SK-N-SH treated with all-trans-retinoic acid at 6 μM for 48 hours (cell line): Measurements from ENCODE around the gene PDE1C.

Source experiments
- ATAC-seq: fragments of 200-7000 bp; cut with Tn5 transposase; 3 replicates; pipeline ENCODE4 v1.9.1; 2020; ENCODE audit warnings: mild to moderate bottlenecking, moderate library complexity
- ARNTL ChIP-seq: fragments of 450-650 bp; formaldehyde crosslinking; IDR thresholded peaks from 2 replicates; pipeline ENCODE4 v1.5.0; 2020; ENCODE audit warnings: low read depth, mild to moderate bottlenecking, moderate library complexity, borderline replicate concordance
- BACH2 ChIP-seq: fragments of 250-450 bp; sonication (Bioruptor Pico); IDR thresholded peaks from 2 replicates; pipeline ENCODE4 v1.9.0; 2021; ENCODE audit warnings: mild to moderate bottlenecking, borderline replicate concordance
- CSDC2 ChIP-seq: fragments of 250-450 bp; sonication (Bioruptor Pico); IDR thresholded peaks from 2 replicates; pipeline ENCODE4 v1.5.0; 2020; ENCODE audit warnings: mild to moderate bottlenecking, moderate library complexity
- ESRRG ChIP-seq: fragments of 250-450 bp; sonication (Bioruptor Pico); IDR thresholded peaks from 2 replicates; pipeline ENCODE4 v1.6.1; 2021; ENCODE audit warnings: mild to moderate bottlenecking
- ISL1 ChIP-seq: fragments of 250-450 bp; sonication (Bioruptor Pico); IDR thresholded peaks from 2 replicates; pipeline ENCODE4 v2.1.2; 2022; ENCODE audit warnings: mild to moderate bottlenecking, moderate library complexity
- OSR1 ChIP-seq: fragments of 250-450 bp; sonication (Bioruptor Pico); IDR thresholded peaks from 2 replicates; pipeline ENCODE4 v1.8.0; 2022; ENCODE audit warnings: moderate library complexity, mild to moderate bottlenecking, inconsistent platforms
- PPARA ChIP-seq: fragments of 250-450 bp; sonication (Bioruptor Pico); IDR thresholded peaks from 2 replicates; pipeline ENCODE4 v1.5.0; 2020; ENCODE audit warnings: mild to moderate bottlenecking, borderline replicate concordance
- RARB ChIP-seq: fragments of 250-450 bp; sonication (Bioruptor Pico); IDR thresholded peaks from 2 replicates; pipeline ENCODE4 v1.8.0; 2021; ENCODE audit warnings: mild to moderate bottlenecking, moderate library complexity
- SNAI2 ChIP-seq: fragments of 250-450 bp; sonication (Bioruptor Pico); IDR thresholded peaks from 2 replicates; pipeline ENCODE4 v1.5.0; 2020; ENCODE audit warnings: mild to moderate bottlenecking, moderate library complexity
- TCF4 ChIP-seq: fragments of 250-450 bp; sonication (Bioruptor Pico); IDR thresholded peaks from 2 replicates; pipeline ENCODE4 v1.8.0; 2021; ENCODE audit warnings: mild to moderate bottlenecking, moderate library complexity, borderline replicate concordance
- TOX ChIP-seq: fragments of 250-450 bp; sonication (Bioruptor Pico); IDR thresholded peaks from 2 replicates; pipeline ENCODE4 v1.8.0; 2021; ENCODE audit warnings: mild to moderate bottlenecking, moderate library complexity, borderline replicate concordance
- ZC3H10 ChIP-seq: fragments of 250-450 bp; sonication (Bioruptor Pico); IDR thresholded peaks from 2 replicates; pipeline ENCODE4 v1.5.1; 2021; ENCODE audit warnings: mild to moderate bottlenecking, moderate library complexity
- ZFP3 ChIP-seq: fragments of 250-450 bp; sonication (Bioruptor Pico); IDR thresholded peaks from 2 replicates; pipeline ENCODE4 v1.5.0; 2020; ENCODE audit warnings: mild to moderate bottlenecking, moderate library complexity
- ZFP30 ChIP-seq: fragments of 450-650 bp; formaldehyde crosslinking; IDR thresholded peaks from 2 replicates; pipeline ENCODE4 v1.5.0; 2022; ENCODE audit warnings: mild to moderate bottlenecking, moderate library complexity
- ZNF565 ChIP-seq: fragments of 450-650 bp; formaldehyde crosslinking; conservative IDR thresholded peaks from 2 replicates; pipeline ENCODE4 v1.5.0; 2020; ENCODE audit warnings: low read depth, mild to moderate bottlenecking, moderate library complexity
- ZNF70 ChIP-seq: fragments of 450-650 bp; formaldehyde crosslinking; IDR thresholded peaks from 2 replicates; pipeline ENCODE4 v1.5.0; 2020; ENCODE audit warnings: mild to moderate bottlenecking, moderate library complexity
- ZNF8 ChIP-seq: fragments of 450-650 bp; formaldehyde crosslinking; IDR thresholded peaks from 2 replicates; pipeline ENCODE4 v1.5.0; 2020; ENCODE audit warnings: mild to moderate bottlenecking, moderate library complexity
- TF ChIP-seq, protein P1 (sequence below): fragments of 250-450 bp; sonication (Bioruptor Pico); IDR thresholded peaks from 2 replicates; pipeline ENCODE4 v1.5.0; 2020; ENCODE audit warnings: mild to moderate bottlenecking, moderate library complexity
- TF ChIP-seq, protein P2 (sequence below): fragments of 250-450 bp; sonication (Bioruptor Pico); IDR thresholded peaks from 2 replicates; pipeline ENCODE4 v1.8.0; 2020; ENCODE audit warnings: mild to moderate bottlenecking, moderate library complexity, borderline replicate concordance
- TF ChIP-seq, protein P3 (sequence below): fragments of 250-450 bp; sonication (Bioruptor Pico); IDR thresholded peaks from 2 replicates; pipeline ENCODE4 v1.8.0; 2021; ENCODE audit warnings: low read depth, mild to moderate bottlenecking, moderate library complexity, borderline replicate concordance
- TF ChIP-seq, protein P4 (sequence below): fragments of 250-450 bp; sonication (Bioruptor Pico); IDR thresholded peaks from 2 replicates; pipeline ENCODE4 v1.5.1; 2021; ENCODE audit warnings: mild to moderate bottlenecking, moderate library complexity

PDE1C gene

DNA sequence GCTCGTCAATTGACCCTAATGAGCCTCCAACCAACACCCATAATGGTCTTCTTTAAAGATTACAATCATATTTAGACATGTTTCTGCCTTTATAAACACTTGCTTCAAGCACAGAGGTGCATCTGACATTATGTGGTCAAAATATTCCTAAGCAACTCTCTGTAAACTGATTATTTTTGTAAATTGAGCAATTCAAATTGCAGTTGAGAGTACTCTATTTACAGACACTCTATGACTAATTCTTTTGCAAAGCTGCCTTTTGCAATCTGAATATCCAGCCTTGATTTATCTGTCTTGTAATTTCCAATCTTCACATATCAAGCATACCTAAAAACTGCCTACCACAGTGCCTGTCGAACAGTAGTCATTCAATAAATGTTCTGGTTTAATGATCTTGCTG is 112.0 kb downstream of the PDE1C start (continued):
- TF ChIP-seq CSDC2 (CRISPR knock-in tag), result no peak
- TF ChIP-seq, protein P1, sequence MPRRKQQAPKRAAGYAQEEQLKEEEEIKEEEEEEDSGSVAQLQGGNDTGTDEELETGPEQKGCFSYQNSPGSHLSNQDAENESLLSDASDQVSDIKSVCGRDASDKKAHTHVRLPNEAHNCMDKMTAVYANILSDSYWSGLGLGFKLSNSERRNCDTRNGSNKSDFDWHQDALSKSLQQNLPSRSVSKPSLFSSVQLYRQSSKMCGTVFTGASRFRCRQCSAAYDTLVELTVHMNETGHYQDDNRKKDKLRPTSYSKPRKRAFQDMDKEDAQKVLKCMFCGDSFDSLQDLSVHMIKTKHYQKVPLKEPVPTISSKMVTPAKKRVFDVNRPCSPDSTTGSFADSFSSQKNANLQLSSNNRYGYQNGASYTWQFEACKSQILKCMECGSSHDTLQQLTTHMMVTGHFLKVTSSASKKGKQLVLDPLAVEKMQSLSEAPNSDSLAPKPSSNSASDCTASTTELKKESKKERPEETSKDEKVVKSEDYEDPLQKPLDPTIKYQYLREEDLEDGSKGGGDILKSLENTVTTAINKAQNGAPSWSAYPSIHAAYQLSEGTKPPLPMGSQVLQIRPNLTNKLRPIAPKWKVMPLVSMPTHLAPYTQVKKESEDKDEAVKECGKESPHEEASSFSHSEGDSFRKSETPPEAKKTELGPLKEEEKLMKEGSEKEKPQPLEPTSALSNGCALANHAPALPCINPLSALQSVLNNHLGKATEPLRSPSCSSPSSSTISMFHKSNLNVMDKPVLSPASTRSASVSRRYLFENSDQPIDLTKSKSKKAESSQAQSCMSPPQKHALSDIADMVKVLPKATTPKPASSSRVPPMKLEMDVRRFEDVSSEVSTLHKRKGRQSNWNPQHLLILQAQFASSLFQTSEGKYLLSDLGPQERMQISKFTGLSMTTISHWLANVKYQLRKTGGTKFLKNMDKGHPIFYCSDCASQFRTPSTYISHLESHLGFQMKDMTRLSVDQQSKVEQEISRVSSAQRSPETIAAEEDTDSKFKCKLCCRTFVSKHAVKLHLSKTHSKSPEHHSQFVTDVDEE (CRISPR knock-in tag), result no peak

DNA sequence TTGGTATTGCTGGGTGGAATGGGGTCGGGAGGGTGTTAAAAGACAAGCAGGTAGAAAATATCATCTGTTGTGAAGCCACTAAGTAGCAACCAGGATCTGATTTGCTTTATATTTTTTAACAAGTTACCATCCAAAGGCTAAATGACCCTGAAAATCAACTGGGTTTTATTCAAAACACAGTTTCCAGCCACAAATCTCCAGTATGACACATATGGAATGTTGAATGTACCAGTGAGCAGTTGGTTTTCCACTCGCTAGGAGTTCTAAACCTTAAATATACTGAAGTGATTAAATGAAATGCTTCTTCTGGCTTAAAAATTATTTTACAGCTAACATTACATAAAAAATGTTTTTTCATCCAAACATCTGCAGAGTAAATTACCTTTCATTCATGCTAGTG is 112.5 kb downstream of the PDE1C start:
- TF ChIP-seq ZNF565 (CRISPR knock-in tag), result no peak
- TF ChIP-seq RARB, result no peak
- no peak for TF ChIP-seq CSDC2 (CRISPR knock-in tag)
- TF ChIP-seq, protein P2, sequence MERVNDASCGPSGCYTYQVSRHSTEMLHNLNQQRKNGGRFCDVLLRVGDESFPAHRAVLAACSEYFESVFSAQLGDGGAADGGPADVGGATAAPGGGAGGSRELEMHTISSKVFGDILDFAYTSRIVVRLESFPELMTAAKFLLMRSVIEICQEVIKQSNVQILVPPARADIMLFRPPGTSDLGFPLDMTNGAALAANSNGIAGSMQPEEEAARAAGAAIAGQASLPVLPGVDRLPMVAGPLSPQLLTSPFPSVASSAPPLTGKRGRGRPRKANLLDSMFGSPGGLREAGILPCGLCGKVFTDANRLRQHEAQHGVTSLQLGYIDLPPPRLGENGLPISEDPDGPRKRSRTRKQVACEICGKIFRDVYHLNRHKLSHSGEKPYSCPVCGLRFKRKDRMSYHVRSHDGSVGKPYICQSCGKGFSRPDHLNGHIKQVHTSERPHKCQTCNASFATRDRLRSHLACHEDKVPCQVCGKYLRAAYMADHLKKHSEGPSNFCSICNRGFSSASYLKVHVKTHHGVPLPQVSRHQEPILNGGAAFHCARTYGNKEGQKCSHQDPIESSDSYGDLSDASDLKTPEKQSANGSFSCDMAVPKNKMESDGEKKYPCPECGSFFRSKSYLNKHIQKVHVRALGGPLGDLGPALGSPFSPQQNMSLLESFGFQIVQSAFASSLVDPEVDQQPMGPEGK (CRISPR knock-in tag), result no peak
- TF ChIP-seq ARNTL (CRISPR knock-in tag), result no peak
- no peak for TF ChIP-seq TOX (CRISPR knock-in tag)
- no peak for TF ChIP-seq ZNF8 (CRISPR knock-in tag)
- TF ChIP-seq, protein P3, sequence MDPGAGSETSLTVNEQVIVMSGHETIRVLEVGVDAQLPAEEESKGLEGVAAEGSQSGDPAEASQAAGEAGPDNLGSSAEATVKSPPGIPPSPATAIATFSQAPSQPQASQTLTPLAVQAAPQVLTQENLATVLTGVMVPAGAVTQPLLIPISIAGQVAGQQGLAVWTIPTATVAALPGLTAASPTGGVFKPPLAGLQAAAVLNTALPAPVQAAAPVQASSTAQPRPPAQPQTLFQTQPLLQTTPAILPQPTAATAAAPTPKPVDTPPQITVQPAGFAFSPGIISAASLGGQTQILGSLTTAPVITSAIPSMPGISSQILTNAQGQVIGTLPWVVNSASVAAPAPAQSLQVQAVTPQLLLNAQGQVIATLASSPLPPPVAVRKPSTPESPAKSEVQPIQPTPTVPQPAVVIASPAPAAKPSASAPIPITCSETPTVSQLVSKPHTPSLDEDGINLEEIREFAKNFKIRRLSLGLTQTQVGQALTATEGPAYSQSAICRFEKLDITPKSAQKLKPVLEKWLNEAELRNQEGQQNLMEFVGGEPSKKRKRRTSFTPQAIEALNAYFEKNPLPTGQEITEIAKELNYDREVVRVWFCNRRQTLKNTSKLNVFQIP (CRISPR knock-in tag), result no peak
- TF ChIP-seq ZC3H10 (CRISPR knock-in tag), result no peak
- no peak for TF ChIP-seq PPARA (CRISPR knock-in tag)
- TF ChIP-seq ISL1 (CRISPR knock-in tag), result no peak
- TF ChIP-seq ESRRG (CRISPR knock-in tag), result no peak
- TF ChIP-seq ZFP3 (CRISPR knock-in tag), result no peak
- no peak for TF ChIP-seq SNAI2 (CRISPR knock-in tag)
- no peak for TF ChIP-seq ZNF70
- no peak for ATAC-seq

DNA sequence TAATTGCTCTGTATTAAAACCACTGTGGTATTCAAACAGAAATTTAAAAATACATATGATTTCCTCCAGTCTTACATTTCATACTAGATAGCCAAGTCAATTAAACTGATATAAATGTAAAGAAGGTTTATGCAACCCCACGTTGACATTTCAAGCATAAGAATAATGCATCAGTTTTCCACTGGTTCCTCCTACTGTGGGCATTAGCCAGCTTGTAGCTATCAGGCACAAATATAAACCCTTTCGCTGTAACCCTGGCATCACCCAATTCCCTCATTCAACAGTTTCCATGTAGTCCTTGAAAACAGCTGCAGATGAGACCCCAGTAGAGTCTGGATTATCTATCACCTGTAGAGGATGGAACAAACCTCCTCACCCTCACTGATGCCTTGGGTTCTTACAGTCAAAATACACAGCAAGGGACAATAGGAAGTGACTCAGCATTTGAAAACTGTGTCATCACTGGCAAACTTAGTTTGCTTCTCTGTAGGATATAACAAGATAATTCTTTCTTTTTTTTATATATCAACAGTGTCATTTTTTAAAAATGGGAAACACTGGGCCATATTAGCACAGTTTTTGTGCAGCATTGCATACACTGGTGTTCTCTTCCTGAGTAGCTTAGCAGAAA is 113.0 kb downstream of the PDE1C start:
- peak; percentile 70 for ATAC-seq
- TF ChIP-seq, protein P3 (CRISPR knock-in tag), result no peak
- TF ChIP-seq, protein P2 (CRISPR knock-in tag), result no peak
- TF ChIP-seq, all 23 proteins: peak for 0

DNA sequence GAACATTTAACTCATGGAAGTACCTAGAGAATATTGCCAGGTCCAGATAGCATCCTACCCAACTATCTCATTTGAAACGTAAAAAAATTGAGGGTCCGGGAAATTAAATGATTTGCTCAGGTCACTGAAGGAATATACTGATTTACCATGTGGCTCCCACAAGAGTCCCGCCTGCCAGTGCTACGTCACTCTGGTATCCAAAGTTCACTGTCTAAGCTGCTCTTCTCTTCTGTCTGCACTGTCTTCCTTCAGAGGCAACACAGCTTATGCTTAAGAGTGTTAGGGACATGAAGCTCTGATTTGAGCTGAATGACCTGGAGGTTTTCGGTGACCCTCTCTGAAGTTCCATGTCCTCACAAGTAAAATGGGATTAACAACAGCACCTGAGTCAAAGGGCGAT is 114.6 kb downstream of the PDE1C start:
- no peak for ATAC-seq
- TF ChIP-seq OSR1 (no peak), ESRRG (CRISPR knock-in tag) (no peak), PPARA (CRISPR knock-in tag) (no peak), RARB (no peak), ZC3H10 (CRISPR knock-in tag) (no peak), ZFP30 (CRISPR knock-in tag) (no peak), TCF4 (no peak), BACH2 (CRISPR knock-in tag) (no peak), ZNF565 (CRISPR knock-in tag) (no peak)
- TF ChIP-seq, protein P2 (CRISPR knock-in tag), result no peak
- TF ChIP-seq, protein P4, sequence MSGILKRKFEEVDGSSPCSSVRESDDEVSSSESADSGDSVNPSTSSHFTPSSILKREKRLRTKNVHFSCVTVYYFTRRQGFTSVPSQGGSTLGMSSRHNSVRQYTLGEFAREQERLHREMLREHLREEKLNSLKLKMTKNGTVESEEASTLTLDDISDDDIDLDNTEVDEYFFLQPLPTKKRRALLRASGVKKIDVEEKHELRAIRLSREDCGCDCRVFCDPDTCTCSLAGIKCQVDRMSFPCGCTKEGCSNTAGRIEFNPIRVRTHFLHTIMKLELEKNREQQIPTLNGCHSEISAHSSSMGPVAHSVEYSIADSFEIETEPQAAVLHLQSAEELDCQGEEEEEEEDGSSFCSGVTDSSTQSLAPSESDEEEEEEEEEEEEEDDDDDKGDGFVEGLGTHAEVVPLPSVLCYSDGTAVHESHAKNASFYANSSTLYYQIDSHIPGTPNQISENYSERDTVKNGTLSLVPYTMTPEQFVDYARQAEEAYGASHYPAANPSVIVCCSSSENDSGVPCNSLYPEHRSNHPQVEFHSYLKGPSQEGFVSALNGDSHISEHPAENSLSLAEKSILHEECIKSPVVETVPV, result no peak
